Activated CD8-positive, alpha-beta memory T cell treated with anti-CD3 and anti-CD28 coated beads for 24 hours (primary cell): ENCODE measurements around the gene NNAT.

Source experiments
- DNase-seq: peaks from one replicate; pipeline ENCODE4 v3.0.0-alpha.2; 2020

The NNAT gene

GRCh38 chr20:37567671-37568588 is 46.9 kb downstream of the NNAT start:
- DNase-seq = peak; percentile 40

GRCh38 chr20:37570419-37570818 is 49.4 kb downstream of the NNAT start:
- DNase-seq = no peak

- no peak for DNase-seq
Observed at GRCh38 chr20:37571033-37571432, 50.0 kb downstream of the NNAT start.
